GM19455 (cell line): ENCODE results near the gene RPAP3.

ENCODE experiments used
- ATAC-seq: cut with Tn5 transposase; IDR thresholded peaks from one replicate; pipeline ENCODE4 v1.9.1; 2021; ENCODE audit not compliant: unreplicated experiment

RPAP3 gene, protein sequence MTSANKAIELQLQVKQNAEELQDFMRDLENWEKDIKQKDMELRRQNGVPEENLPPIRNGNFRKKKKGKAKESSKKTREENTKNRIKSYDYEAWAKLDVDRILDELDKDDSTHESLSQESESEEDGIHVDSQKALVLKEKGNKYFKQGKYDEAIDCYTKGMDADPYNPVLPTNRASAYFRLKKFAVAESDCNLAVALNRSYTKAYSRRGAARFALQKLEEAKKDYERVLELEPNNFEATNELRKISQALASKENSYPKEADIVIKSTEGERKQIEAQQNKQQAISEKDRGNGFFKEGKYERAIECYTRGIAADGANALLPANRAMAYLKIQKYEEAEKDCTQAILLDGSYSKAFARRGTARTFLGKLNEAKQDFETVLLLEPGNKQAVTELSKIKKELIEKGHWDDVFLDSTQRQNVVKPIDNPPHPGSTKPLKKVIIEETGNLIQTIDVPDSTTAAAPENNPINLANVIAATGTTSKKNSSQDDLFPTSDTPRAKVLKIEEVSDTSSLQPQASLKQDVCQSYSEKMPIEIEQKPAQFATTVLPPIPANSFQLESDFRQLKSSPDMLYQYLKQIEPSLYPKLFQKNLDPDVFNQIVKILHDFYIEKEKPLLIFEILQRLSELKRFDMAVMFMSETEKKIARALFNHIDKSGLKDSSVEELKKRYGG

DNA sequence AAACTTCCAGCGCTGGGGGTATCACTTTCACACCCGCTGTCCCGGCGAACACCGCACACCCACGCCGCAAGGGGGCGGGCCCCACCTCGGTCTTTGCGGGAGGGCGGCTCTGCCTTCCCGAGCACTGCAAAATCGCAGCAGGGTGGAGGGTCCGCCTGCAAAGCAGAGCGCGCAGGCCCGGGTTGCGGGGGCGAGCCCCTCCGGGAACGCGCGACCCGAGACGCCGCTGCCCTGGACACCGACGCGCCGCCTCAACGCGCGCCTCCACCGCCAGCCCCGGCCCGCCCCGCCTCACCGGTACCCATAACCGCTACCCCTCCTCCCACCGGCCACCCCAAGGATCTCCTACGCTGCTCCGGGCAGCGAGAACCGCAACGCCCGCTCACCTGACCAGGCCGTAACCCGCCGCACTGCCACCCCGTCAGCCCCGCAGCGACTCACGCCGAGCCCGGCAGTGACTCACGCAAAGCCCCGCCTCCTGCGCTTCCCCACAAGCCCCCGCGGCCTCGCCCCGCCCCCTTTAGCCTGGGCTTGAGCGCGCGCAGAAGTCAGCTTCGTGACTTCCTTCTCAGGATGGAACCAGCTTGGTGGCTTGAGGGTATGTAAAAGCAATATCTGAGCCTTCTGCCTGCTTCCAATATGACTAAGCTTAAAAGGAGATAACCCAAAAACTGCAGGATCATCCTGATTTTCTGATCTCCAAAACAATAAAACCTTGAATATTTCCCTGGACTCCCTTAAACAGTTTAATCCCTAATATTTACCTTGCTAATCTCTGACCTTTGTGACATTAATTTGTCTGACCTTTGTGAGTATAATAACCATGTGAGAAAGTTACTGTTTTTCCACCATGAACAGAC, at the start of gene RPAP3:
TSS of gene RPAP3 (minus strand) at position 465 of the 860 bp plus-strand sequence. CDS start 3,190 bp downstream, outside the sequence.
- ATAC-seq = peak; percentile 87

GRCh38 chr12:47754881-47755280, 49.1 kb upstream of the RPAP3 start:
- ATAC-seq = peak; percentile 5

DNA sequence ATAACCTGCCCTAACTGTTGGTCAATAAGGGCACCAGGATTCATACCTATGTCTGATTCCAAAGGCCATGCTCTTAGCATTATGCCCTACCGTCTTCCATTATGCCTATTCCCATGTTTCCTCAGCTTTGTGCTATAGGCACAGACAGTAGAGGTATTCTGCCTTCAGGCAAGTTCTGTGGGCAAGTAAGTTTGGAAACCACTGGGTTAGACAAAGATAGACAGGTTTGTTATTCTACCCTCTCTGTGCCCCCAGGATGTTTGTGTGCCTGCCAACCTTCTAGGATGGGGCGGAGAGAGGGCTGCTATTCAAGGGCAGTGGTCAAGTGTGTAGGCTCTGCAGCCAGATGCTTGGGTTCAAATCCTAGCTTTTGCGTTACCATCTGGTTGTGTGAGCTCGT, 48.3 kb upstream of the RPAP3 start:
- ATAC-seq = no peak

- ATAC-seq = no peak
Observed at GRCh38 chr12:47753021-47754001, 47.5 kb upstream of the RPAP3 start.

- no peak for ATAC-seq
Observed at GRCh38 chr12:47752552-47752951, 46.7 kb upstream of the RPAP3 start.

DNA sequence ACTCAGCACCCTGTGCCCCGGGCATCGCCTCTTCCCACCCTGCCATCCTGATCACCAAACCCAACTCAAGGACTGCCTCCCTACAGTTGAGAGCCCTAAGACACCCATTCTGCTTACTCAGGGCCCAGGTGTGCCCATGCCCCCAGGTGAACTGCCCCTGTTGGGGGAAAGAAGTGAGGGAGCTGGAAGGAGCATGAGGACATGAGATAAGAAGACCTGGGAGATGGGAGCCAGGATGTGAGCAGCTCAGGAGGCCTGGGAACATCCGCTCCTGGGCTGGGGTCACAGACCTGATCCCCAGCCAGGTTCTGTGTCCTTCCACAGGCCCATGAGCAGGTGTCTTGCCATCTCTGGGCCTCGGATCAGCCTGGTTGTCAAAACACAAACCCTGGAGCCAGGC, 46.3 kb upstream of the RPAP3 start:
- no peak for ATAC-seq

DNA sequence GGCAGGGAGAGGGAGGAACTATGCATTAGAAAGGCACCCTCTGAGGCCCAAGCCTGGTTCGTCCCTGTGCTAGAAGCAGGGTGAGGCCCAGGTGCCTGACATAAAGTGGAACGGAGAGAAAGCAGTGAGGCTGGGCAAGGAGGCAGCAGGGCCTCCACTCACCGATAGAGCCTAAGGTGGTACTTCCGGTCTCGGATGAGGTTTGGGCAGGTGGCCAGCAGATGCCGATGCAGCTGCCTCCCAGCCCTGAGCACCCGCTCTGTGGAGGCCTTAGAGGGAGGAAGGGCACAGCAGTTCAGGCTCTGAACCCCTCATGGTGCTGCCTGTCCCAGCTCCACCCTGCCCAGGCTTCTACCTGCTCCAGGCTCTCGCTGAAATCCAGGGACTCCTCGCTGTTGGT, 45.7 kb upstream of the RPAP3 start:
- ATAC-seq = no peak

DNA sequence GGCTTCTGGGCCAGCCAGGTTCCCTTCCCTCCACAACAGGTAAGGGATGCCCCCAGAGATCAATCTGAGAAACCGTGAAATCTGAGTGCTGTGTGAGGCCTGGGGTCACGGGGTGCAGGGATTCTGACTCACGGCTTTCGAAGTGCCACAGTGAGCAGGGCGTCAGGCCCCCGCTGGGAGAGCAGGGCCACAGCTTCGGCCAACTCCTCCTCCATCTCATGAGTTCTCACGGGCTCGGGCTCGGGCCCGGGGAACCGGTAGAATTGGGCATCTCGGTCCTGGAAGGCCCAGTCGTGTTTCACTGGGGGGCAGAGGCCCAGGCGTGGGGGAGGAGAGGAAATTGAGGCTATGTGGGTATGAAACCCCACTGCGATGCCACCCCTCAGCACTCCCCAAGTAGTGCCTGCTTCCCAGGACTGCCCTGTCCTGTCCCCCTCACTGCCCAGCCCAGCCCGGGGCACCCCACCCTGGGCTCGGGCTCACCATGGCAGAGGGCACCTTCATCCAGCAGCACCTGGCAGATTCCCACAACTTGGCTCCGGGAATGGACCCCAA, 45.2 kb upstream of the RPAP3 start:
- ATAC-seq = no peak

DNA sequence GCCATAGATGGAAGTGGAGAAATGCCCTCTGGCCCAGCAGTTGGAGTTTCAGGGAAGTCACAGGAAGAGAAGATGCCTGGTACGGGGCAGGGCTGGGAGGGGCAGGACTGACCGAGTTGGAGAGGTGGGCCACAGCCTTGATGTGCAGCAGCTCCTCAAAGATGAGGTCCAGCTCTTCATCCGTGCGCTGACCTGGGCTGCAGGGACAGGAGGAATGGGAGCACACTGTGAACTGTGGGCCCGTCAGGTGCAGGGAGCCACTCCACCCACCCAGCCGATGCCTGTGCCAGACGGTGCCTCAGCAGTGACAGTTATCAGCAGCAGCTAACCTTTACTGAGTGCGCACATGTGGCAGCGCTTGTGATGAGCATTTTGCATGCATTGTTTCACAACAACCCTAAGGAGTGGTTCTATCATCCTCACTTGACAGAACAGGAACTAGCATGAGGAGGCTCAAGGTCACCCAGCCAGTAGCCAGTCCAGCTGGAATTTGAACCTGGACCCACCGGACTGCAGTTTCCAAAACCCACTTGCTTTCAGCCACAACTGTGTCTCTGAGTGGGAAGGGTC, 44.5 kb upstream of the RPAP3 start:
- ATAC-seq = no peak

DNA sequence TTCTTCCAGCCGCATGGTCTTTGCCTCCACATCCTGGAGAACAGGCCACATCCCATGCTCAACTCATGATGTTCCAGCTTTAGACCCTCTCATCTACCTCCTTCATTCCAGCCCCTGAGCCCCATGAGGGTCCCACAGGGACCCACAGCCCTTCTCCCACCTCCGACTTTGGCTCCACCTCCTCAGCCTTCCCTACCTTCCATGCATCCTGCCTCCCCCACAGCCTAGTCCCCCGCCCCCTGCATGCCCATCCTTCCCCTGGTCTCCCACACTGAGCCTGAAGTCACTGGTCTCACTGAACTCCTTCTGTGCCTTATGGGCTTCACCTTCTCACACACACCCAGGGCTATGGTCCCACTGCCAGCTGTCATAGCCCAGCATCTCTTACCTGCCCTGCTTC, 43.1 kb upstream of the RPAP3 start:
- no peak for ATAC-seq

GRCh38 chr12:47748507-47748828, 42.6 kb upstream of the RPAP3 start:
- ATAC-seq = no peak

GRCh38 chr12:47747596-47748506, 42.0 kb upstream of the RPAP3 start:
- no peak for ATAC-seq

DNA sequence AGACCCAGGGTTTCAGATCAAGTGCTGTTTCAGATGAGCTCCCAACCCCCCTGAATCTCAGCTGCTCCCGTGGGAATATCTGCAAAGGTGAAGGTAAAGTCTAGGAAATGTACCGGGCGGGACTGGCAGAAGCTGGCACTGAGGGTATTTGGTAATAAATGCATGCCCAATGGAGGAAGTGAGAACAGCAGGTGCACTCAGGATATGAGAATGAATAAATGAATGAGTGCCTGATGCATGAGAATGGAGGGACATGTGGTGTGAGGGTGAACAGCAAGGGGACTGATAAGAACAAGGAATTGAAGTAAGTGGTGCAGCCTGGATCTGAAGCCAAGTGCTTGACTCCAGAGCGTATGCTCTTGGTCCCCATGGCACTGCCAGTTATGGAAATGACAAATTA, 41.3 kb upstream of the RPAP3 start:
- ATAC-seq = no peak

GRCh38 chr12:47746523-47746922, 40.7 kb upstream of the RPAP3 start:
- no peak for ATAC-seq

GRCh38 chr12:47746073-47746472, 40.2 kb upstream of the RPAP3 start:
- no peak for ATAC-seq

- no peak for ATAC-seq
Observed at GRCh38 chr12:47745485-47746041, 39.7 kb upstream of the RPAP3 start.

- ATAC-seq = no peak
Observed at GRCh38 chr12:47744778-47745436, 39.1 kb upstream of the RPAP3 start.
